GM23248 (cell line): Measurements from ENCODE around the gene MYL7. TPM values are rescaled to one million over a fixed set of nuclear protein-coding genes. Genes with fewer than 3 reads are reported as not detected.

ENCODE experiments used
- DNase-seq: peaks from one replicate; pipeline ENCODE4 v3.0.0-alpha.2; 2015
- H2AFZ ChIP-seq: fragments of 200-600 bp; sonication (generic); 2 replicates; pipeline ENCODE4 v1.6.1; 2016; ENCODE audit warnings: antibody characterized with exemption
- H3F3A ChIP-seq: fragments of 200-600 bp; sonication (generic); 2 replicates; pipeline ENCODE4 v1.6.1; 2016; ENCODE audit warnings: mild to moderate bottlenecking, antibody characterized with exemption, mixed run types; ENCODE audit not compliant: insufficient read depth
- H3K27ac ChIP-seq: fragments of 200-600 bp; sonication (generic); 2 replicates; pipeline ENCODE4 v1.5.1; 2016; ENCODE audit warnings: mild to moderate bottlenecking
- H3K27me3 ChIP-seq: fragments of 200-600 bp; sonication (generic); replicated peaks from 2 replicates; pipeline ENCODE4 v1.6.1; 2016; ENCODE audit warnings: mild to moderate bottlenecking; ENCODE audit not compliant: insufficient read depth
- H3K36me3 ChIP-seq: fragments of 200-600 bp; sonication (generic); 2 replicates; pipeline ENCODE4 v1.6.1; 2016; ENCODE audit warnings: low read depth, mild to moderate bottlenecking
- H3K4me1 ChIP-seq: fragments of 200-600 bp; sonication (generic); 2 replicates; pipeline ENCODE4 v1.6.1; 2016; ENCODE audit warnings: mild to moderate bottlenecking; ENCODE audit not compliant: insufficient read depth
- H3K4me2 ChIP-seq: fragments of 200-600 bp; sonication (generic); one replicate; pipeline ENCODE4 v1.6.1; 2016; ENCODE audit warnings: mild to moderate bottlenecking; ENCODE audit not compliant: unreplicated experiment
- H3K4me3 ChIP-seq: fragments of 200-600 bp; sonication (generic); 2 replicates; pipeline ENCODE4 v1.5.1; 2016; ENCODE audit warnings: mild to moderate bottlenecking
- H3K79me2 ChIP-seq: fragments of 200-600 bp; sonication (generic); 2 replicates; pipeline ENCODE4 v1.6.1; 2016; ENCODE audit warnings: mild to moderate bottlenecking; ENCODE audit not compliant: insufficient read depth
- H3K9ac ChIP-seq: fragments of 200-600 bp; sonication (generic); 2 replicates; pipeline ENCODE4 v1.6.1; 2016; ENCODE audit warnings: mild to moderate bottlenecking
- H3K9me2 ChIP-seq: fragments of 200-600 bp; sonication (generic); 2 replicates; pipeline ENCODE4 v1.6.1; 2016; ENCODE audit warnings: mixed run types, mild to moderate bottlenecking, moderate library complexity; ENCODE audit not compliant: insufficient read depth
- H3K9me3 ChIP-seq: fragments of 200-600 bp; sonication (generic); one replicate; pipeline ENCODE4 v1.6.1; 2017; ENCODE audit warnings: low read depth
- H4K20me1 ChIP-seq: fragments of 200-600 bp; sonication (generic); 2 replicates; pipeline ENCODE4 v1.6.0; 2016; ENCODE audit not compliant: insufficient read depth
- EZH2 ChIP-seq: fragments of 200-600 bp; sonication (generic); IDR thresholded peaks from 2 replicates; pipeline ENCODE4 v1.6.1; 2018; ENCODE audit warnings: antibody characterized with exemption, mild to moderate bottlenecking; ENCODE audit not compliant: insufficient read depth, poor library complexity, severe bottlenecking
- EZH2phosphoT487 ChIP-seq: fragments of 200-600 bp; sonication (generic); IDR thresholded peaks from 2 replicates; pipeline ENCODE4 v1.6.1; 2018; ENCODE audit warnings: antibody characterized with exemption, moderate library complexity, mild to moderate bottlenecking, low read depth; ENCODE audit not compliant: insufficient read depth
- WGBS, 2 experiments: methylation state at CpG; one replicate each; pipeline ENCODE4 v1.1.6; 2015 to 2017; ENCODE audit warnings: low lambda C conversion rate in 2 of 2, low coverage in 1 of 2; ENCODE audit errors: missing lambda C conversion rate in 2 of 2; 5-methylcytosine and 5-hydroxymethylcytosine counted together
- in situ Hi-C: fragments of 300-500 bp; cut with MboI; formaldehyde crosslinking; loops from 2 replicates; pipeline ENCODE4 v1.15.0; 2020
- polyA plus RNA-seq: library from polyadenylated mRNA; unstranded; fragments of >200 nt; fragmentation: Nextera tagmentation; extraction: Ambion mirVana; gene quantifications from 2 replicates; pipeline ENCODE4 v1.2.1, GENCODE V29; 2016
- total RNA-seq: library from RNA; depleted of rRNA; stranded (reverse); fragments of >200 nt; shearing (Covaris generic); gene quantifications from 2 replicates; pipeline ENCODE4 v1.2.3, GENCODE V29; 2014

Gene MYL7
- total and polyA plus RNA-seq, 2 experiments from 2014 or later: not detected

DNA sequence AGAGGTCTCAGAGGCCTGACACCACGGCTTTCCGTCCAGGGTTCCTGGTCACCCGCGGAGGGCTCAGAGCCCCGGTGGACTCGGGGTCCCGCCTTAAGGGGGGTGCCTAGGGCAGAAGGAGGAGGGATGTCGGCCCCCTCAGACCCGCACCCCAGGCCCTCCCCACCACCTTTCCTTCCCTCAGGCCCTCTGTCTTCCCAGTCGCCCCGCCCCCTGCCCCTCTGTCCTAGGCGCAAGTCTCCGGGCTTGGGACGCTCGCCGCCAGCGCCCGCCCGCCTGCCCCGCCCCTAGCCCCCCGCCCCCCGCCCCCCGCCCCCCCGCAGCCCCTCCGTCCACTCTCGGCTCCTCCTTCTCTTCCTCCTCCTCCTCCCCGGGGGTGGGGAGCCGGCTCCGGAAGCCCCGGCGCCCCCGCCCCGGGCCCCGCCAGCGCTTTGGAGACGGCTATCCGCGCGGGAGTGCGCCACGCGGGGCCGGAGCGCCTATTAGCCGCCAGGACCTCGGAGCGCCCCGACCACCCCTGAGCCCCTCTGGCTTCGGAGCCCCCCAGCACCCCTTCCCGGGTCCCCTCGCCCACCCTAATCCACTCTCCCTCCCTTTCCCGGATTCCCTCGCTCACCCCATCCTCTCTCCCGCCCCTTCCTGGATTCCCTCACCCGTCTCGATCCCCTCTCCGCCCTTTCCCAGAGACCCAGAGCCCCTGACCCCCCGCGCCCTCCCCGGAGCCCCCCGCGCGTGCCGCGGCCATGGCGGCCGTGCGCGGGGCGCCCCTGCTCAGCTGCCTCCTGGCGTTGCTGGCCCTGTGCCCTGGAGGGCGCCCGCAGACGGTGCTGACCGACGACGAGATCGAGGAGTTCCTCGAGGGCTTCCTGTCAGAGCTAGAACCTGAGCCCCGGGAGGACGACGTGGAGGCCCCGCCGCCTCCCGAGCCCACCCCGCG is 36.9 kb downstream of the MYL7 start, which contains the start of gene AEBP1:
Gene AEBP1 (plus strand): TSS at position 423 of the 937 bp plus-strand sequence. CDS start 321 bp downstream, at position 744.
- peak; percentile 65 for DNase-seq
- Histone ChIP-seq H3K27me3 (no peaks in the 10 kb centered on the region), H3K9me2 (no peaks in the 10 kb centered on the region), H3F3A (peaks cover 32% of the 10 kb centered on the region), H2AFZ (peak within 1 kb of the TSS; percentile 57), H3K4me1 (peaks cover 35% of the 10 kb centered on the region), H3K36me3 (no peaks in the 10 kb centered on the region), H3K27ac (peak within 1 kb of the TSS; percentile 86), H3K4me2 (peak within 1 kb of the TSS; percentile 76), H3K79me2 (peaks cover 26% of the 10 kb centered on the region), H3K4me3 (peak within 1 kb of the TSS; percentile 70), H3K9ac (peak within 1 kb of the TSS; percentile 85), H3K9me3 (no peaks in the 10 kb centered on the region), H4K20me1 (no peaks in the 10 kb centered on the region)
- in situ Hi-C loops: no loop called here
- TF ChIP-seq EZH2phosphoT487: no peak
- no peak for TF ChIP-seq EZH2
- WGBS, 2 experiments: 9 to 17% methylated on average over 15 to 86 of the region's 87 CpGs

DNA sequence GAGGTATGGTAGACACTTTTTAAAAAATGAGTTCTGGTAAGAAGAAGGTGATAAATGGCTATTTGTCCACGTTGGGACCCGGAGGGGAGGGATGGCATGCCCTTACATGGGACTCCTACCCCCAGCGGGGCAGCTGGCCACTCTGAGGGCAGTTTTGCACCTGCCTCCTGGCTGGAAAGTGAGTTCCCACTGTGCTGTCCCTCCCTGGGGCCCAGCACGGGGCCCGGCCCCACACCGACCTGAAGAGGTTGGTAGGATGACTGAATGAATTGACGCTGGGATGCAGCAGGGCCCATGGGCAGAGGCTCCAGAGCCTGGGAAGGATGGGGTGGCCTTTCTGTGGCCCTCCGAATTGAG is 37.6 kb downstream of the MYL7 start:
- no peaks in the 10 kb centered on the region for H3K36me3 ChIP-seq
- in situ Hi-C loops: no loop called here
- H3K79me2 ChIP-seq: peaks cover 26% of the 10 kb centered on the region
- H2AFZ ChIP-seq: no peak overlapping the region
- DNase-seq: no peak
- no peak for TF ChIP-seq EZH2
- no peak for TF ChIP-seq EZH2phosphoT487
- no peaks in the 10 kb centered on the region for H3K27me3 ChIP-seq
- peaks cover 32% of the 10 kb centered on the region for H3F3A ChIP-seq
- no peak overlapping the region for H3K9ac ChIP-seq
- peaks cover 35% of the 10 kb centered on the region for H3K4me1 ChIP-seq
- H3K4me3 ChIP-seq: no peak overlapping the region
- H3K9me2 ChIP-seq: no peaks in the 10 kb centered on the region
- H3K4me2 ChIP-seq: no peak overlapping the region
- no peak overlapping the region for H3K27ac ChIP-seq
- H4K20me1 ChIP-seq: no peaks in the 10 kb centered on the region
- 75 to 82% methylated on average over 8 of the region's 8 CpGs for whole genome bisulfite sequencing, 2 experiments
- H3K9me3 ChIP-seq: no peaks in the 10 kb centered on the region

DNA sequence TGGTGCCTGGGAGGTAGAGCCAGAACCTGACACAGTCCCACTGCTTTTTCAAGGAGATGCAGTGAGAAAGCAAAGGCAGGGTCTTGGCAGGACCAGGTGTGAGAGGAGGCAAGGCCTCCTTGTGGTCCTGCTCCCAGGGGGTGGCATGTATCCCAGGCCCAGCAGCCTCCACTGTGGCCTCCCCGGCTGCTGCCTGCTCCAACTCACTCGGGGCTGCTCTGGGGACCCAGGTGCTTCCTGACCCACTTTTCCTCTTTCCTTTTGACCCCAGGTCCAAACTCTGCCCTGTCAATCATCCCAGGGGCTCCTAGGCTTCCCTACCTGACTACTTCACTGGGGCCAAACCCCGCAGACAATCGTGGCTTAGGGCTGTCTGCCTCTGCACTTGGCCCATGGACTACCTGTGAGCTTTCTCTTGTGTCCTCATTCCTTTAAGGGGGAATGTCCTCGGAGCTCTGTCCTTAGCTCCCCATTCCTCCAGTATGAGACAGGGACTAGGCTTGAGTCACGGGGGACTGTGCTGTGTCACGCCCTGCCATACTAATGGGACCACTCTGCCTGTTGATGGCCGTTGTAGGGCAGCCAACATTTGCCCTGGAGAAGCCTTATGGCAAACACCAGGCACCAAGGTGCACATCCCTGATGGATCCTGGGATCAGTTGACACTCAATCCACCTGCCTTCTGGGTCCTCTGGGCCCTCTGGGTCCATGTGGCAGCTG is 38.1 kb downstream of the MYL7 start:
- no peaks in the 10 kb centered on the region for H3K36me3 ChIP-seq
- no peaks in the 10 kb centered on the region for H3K27me3 ChIP-seq
- WGBS, 2 experiments: 68 to 75% methylated on average over 8 of the region's 8 CpGs
- H3K4me3 ChIP-seq: no peak overlapping the region
- H4K20me1 ChIP-seq: no peaks in the 10 kb centered on the region
- H3K79me2 ChIP-seq: peaks cover 26% of the 10 kb centered on the region
- H2AFZ ChIP-seq: no peak overlapping the region
- H3K9ac ChIP-seq: peak overlapping the region; percentile 58
- in situ Hi-C loops: no loop called here
- H3K27ac ChIP-seq: peak overlapping the region; percentile 86
- DNase-seq: no peak
- H3K9me2 ChIP-seq: no peaks in the 10 kb centered on the region
- H3K4me2 ChIP-seq: no peak overlapping the region
- H3F3A ChIP-seq: peaks cover 32% of the 10 kb centered on the region
- TF ChIP-seq EZH2phosphoT487 (no peak), EZH2 (no peak)
- peaks cover 35% of the 10 kb centered on the region for H3K4me1 ChIP-seq
- no peaks in the 10 kb centered on the region for H3K9me3 ChIP-seq

DNA sequence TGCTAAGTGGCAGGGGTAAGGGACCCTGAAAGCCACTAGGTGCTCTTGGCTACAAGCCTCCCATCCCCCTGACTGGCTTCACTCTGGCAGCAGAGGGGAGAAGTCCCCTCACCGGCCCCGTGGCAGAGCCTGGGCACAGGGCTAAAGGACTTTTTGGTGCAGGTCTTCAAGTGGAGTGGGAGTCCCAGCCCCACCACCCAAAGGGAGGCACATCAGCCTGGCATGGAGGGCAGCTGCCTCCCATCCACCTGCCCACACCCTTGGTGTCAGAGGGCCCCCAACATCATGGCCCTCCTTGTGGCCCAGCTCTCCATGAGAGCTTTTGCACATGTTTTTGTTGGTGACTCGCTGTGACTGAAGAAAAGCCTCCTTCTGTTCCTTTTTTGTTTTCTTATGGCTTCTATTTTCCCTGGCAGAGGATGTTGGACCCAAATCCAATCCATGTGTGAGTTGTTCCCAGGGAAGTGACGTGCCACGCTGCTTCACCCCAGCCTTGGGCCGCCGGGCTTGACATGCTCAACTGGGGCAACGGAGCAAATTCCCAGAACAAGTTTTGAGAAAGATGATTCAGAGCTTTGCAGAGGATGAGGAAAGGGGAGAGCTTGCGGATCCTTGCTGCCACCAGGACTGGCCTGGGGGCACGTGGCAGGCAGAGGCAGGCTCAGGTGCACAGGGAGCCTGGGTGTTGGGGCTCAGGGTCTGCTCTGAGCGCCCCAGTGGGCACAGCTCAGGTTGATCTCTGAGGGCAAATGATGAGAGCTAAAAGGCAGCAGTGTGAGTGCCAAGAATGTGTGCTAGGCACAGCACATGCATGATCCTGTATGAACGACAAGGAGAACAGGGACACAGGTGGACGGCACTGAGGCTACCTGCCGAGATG is 38.9 kb downstream of the MYL7 start:
- no peaks in the 10 kb centered on the region for H3K9me3 ChIP-seq
- 34 to 38% methylated on average over 14 of the region's 14 CpGs for WGBS, 2 experiments
- H3K79me2 ChIP-seq: peaks cover 19% of the 10 kb centered on the region
- in situ Hi-C loops: no loop called here
- H3K4me1 ChIP-seq: peaks cover 35% of the 10 kb centered on the region
- no peaks in the 10 kb centered on the region for H3K9me2 ChIP-seq
- H3F3A ChIP-seq: peaks cover 32% of the 10 kb centered on the region
- H4K20me1 ChIP-seq: no peaks in the 10 kb centered on the region
- 0 out of 2 replicates have a peak overlapping the region, but pooled peaks have one; percentile 4 for H2AFZ ChIP-seq
- no peak overlapping the region for H3K4me2 ChIP-seq
- no peaks in the 10 kb centered on the region for H3K27me3 ChIP-seq
- H3K9ac ChIP-seq: peak overlapping the region; percentile 61
- TF ChIP-seq EZH2phosphoT487: no peak
- no peak for TF ChIP-seq EZH2
- no peaks in the 10 kb centered on the region for H3K36me3 ChIP-seq
- H3K4me3 ChIP-seq: no peak overlapping the region
- H3K27ac ChIP-seq: peak overlapping the region; percentile 86
- peak; percentile 97 for DNase-seq
